Keratinocyte (primary cell): ENCODE data around the gene URGCP. TPM values are rescaled to one million over a fixed set of nuclear protein-coding genes. Genes with fewer than 3 reads are reported as not detected.
A peak's percentile ranks its signal among the peaks of the same experiment; 100 is the strongest.

ENCODE experiments used
- DNase-seq: peaks from one replicate; pipeline ENCODE4 v3.0.0-alpha.2; 2011; ENCODE audit warnings: low read depth, missing footprints, low spot score
- FAIRE-seq: peaks from 2 replicates; lab custom pipeline; 2011; peaks lifted over from hg19 to GRCh38; lab: Jason Lieb, UNC
- H2AFZ ChIP-seq: 2 replicates; pipeline ENCODE4 v1.6.0; 2012; ENCODE audit warnings: low read length, control low read depth, inconsistent platforms; ENCODE audit not compliant: control insufficient read depth
- H3K27ac ChIP-seq: 2 replicates; pipeline ENCODE4 v1.5.1; 2011; ENCODE audit warnings: low read length; ENCODE audit not compliant: control insufficient read depth, insufficient read depth
- H3K27me3 ChIP-seq: 3 replicates; pipeline ENCODE4 v1.6.0; 2011; ENCODE audit warnings: low read length; ENCODE audit not compliant: control insufficient read depth, insufficient read depth; ENCODE audit errors: extremely low read depth
- H3K36me3 ChIP-seq, 2 experiments: 2 replicates in 1 of 2; 3 replicates in 1 of 2; pipeline ENCODE4 v1.5.1; 2011; ENCODE audit warnings: low read length in 2 of 2, mild to moderate bottlenecking in 1 of 2; ENCODE audit not compliant: control insufficient read depth in 2 of 2, insufficient read depth in 2 of 2; ENCODE audit errors: extremely low read depth in 1 of 2
- H3K4me1 ChIP-seq: 3 replicates; pipeline ENCODE4 v1.5.1; 2011; ENCODE audit warnings: low read length; ENCODE audit not compliant: control insufficient read depth, insufficient read depth; ENCODE audit errors: extremely low read depth
- H3K4me2 ChIP-seq: 3 replicates; pipeline ENCODE4 v1.6.0; 2011; ENCODE audit warnings: low read depth, low read length; ENCODE audit not compliant: control insufficient read depth, insufficient read depth; ENCODE audit errors: extremely low read depth
- H3K4me3 ChIP-seq, 3 experiments: fragments of 200-600 bp in 1 of 3; sonication (generic) in 1 of 3; 2 replicates in 2 of 3; 3 replicates in 1 of 3; pipeline ENCODE4 v1.5.1; 2011 to 2016; ENCODE audit warnings: low read length in 3 of 3, mild to moderate bottlenecking in 3 of 3, control low read depth in 2 of 3, inconsistent platforms in 1 of 3, low read depth in 1 of 3, mixed read lengths in 1 of 3, mixed run types in 1 of 3, moderate library complexity in 1 of 3; ENCODE audit not compliant: control insufficient read depth in 2 of 3, insufficient read depth in 2 of 3; ENCODE audit errors: extremely low read depth in 1 of 3
- H3K79me2 ChIP-seq: 2 replicates; pipeline ENCODE4 v1.6.0; 2012; ENCODE audit warnings: low read length; ENCODE audit not compliant: control insufficient read depth, insufficient read depth
- H3K9ac ChIP-seq: 3 replicates; pipeline ENCODE4 v1.6.0; 2011; ENCODE audit warnings: low read length; ENCODE audit not compliant: control insufficient read depth, insufficient read depth; ENCODE audit errors: extremely low read depth
- H3K9me1 ChIP-seq: 3 replicates; pipeline ENCODE4 v1.6.0; 2011; ENCODE audit warnings: low read length; ENCODE audit not compliant: control insufficient read depth, insufficient read depth; ENCODE audit errors: extremely low read depth
- H3K9me3 ChIP-seq: 2 replicates; pipeline ENCODE4 v1.5.1; 2012; ENCODE audit warnings: low read depth, low read length; ENCODE audit not compliant: control insufficient read depth
- H4K20me1 ChIP-seq: 3 replicates; pipeline ENCODE4 v1.6.0; 2011; ENCODE audit warnings: low read length; ENCODE audit not compliant: control insufficient read depth, insufficient read depth; ENCODE audit errors: extremely low read depth
- EZH2 ChIP-seq: IDR thresholded peaks from one replicate; pipeline ENCODE4 v1.6.1; 2012; ENCODE audit warnings: inconsistent platforms, mild to moderate bottlenecking, low read length, moderate library complexity
- dilution Hi-C: fragments of 300-500 bp; cut with MboI; formaldehyde crosslinking; loops from one replicate; pipeline ENCODE4 v1.7.0; 2020; ENCODE audit warnings: low sequenced_read_pairs; ENCODE audit not compliant: extremely low pct_ligation_motif_present
- polyA minus RNA-seq, 3 experiments: library from RNA; depleted of rRNA, polyadenylated mRNA; stranded (reverse); fragments of >200 nt; gene quantifications; 1 replicate in 1 of 3; 2 replicates in 1 of 3; 3 replicates in 1 of 3; pipeline ENCODE4 v1.2.3, GENCODE V29; 2011
- polyA plus RNA-seq, 5 experiments: library from polyadenylated mRNA; depleted of rRNA in 3 of 5; stranded (reverse) in 3 of 5; stranded (forward) in 1 of 5; unstranded in 1 of 5; fragments of >200 nt; gene quantifications; 1 replicate in 1 of 5; 2 replicates in 3 of 5; 3 replicates in 1 of 5; pipeline versions ENCODE4 v1.2.1 to v1.2.3, GENCODE V29; 2011 to 2012; ENCODE audit warnings: missing spikeins in 2 of 5, low read depth in 1 of 5, low replicate concordance in 1 of 5
- TF ChIP-seq, protein P1 (sequence below), 3 experiments: IDR thresholded peaks in 1 of 3; conservative IDR thresholded peaks in 1 of 3; optimal IDR thresholded peaks in 1 of 3; 2 replicates in 2 of 3; 3 replicates in 1 of 3; pipeline versions ENCODE3 to v1.5.1; 2011; ENCODE audit warnings: low read length in 3 of 3, mild to moderate bottlenecking in 3 of 3, moderate library complexity in 2 of 3, control low read depth in 1 of 3, inconsistent platforms in 1 of 3; ENCODE audit not compliant: insufficient read depth in 2 of 3; ENCODE audit errors: extremely low read depth in 1 of 3

URGCP gene, protein sequence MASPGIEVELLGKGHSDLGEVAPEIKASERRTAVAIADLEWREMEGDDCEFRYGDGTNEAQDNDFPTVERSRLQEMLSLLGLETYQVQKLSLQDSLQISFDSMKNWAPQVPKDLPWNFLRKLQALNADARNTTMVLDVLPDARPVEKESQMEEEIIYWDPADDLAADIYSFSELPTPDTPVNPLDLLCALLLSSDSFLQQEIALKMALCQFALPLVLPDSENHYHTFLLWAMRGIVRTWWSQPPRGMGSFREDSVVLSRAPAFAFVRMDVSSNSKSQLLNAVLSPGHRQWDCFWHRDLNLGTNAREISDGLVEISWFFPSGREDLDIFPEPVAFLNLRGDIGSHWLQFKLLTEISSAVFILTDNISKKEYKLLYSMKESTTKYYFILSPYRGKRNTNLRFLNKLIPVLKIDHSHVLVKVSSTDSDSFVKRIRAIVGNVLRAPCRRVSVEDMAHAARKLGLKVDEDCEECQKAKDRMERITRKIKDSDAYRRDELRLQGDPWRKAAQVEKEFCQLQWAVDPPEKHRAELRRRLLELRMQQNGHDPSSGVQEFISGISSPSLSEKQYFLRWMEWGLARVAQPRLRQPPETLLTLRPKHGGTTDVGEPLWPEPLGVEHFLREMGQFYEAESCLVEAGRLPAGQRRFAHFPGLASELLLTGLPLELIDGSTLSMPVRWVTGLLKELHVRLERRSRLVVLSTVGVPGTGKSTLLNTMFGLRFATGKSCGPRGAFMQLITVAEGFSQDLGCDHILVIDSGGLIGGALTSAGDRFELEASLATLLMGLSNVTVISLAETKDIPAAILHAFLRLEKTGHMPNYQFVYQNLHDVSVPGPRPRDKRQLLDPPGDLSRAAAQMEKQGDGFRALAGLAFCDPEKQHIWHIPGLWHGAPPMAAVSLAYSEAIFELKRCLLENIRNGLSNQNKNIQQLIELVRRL
- polyA plus RNA-seq = 24.8 to 29.7 TPM (median 27.6 TPM) in 3 replicates
- 13.4 TPM for polyA plus RNA-seq (2011; ENCODE audit: low read depth)
- polyA plus RNA-seq (2011; cell fraction: cytosol; rRNA removed) = 19.5 and 25.3 TPM in 2 replicates
- polyA plus RNA-seq (2011; cell fraction: nucleus; rRNA removed) = 55.0 and 67.8 TPM in 2 replicates
- 17.1 and 20.1 TPM in 2 replicates for polyA plus RNA-seq (2012; ENCODE audit: low replicate concordance)
- polyA minus RNA-seq = 30.4 to 41.6 TPM (median 33.8 TPM) in 3 replicates
- polyA minus RNA-seq (2011; cell fraction: cytosol; rRNA and poly(A)+ RNA removed) = 19.8 TPM
- polyA minus RNA-seq (2011; cell fraction: nucleus; rRNA and poly(A)+ RNA removed) = 29.8 and 53.0 TPM in 2 replicates

DNA sequence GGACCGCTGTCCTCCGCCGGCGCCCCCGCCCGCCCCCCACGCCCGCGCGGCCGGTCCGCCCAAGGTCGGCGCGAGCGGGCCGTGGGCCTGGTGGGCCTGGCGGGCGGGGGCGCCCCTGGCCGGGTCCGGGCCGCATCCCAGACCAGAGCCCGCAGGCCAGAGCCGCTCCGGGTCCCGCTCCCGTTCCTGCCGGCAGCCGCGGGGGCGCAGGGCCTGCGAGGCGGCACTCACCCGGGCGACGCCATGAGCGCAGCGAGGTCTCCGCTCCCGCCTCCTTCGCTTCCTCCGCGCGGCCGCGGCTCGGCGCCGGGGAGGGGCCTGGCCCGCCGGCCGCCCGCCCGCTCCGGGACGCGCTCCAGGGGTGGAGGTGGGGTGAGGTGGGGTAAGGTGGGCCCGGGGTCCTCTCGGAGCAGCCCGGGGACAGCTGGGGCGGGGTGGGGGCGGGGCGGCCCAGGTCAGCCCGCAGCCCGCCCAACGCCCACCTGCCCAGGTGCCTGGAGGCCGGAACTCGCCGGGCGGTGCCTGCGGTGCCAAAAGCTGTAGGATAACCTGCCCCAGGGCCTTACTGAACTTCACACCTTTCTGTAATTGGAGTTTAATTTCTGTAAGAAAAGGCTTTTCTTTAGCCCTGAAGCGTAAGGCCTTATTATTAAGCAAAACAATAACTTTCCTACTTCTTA is at the start of gene URGCP:
TSS of gene URGCP (minus strand) at position 266 of the 680 bp plus-strand sequence. CDS start at position 245, 21 bp downstream.
- Histone ChIP-seq H3K4me2 (peak within 1 kb of the TSS; percentile 98), H3K4me3 (peak within 1 kb of the TSS; percentile 67 to 87 (median 85)), H2AFZ (peak within 1 kb of the TSS; percentile 71), H3K27ac (peak within 1 kb of the TSS; percentile 87), H3K9me1 (peaks cover 4% of the 10 kb centered on the region), H3K4me1 (peaks cover 23% of the 10 kb centered on the region), H3K27me3 (no peaks in the 10 kb centered on the region), H3K36me3 (peaks cover 0 to 6% of the 10 kb centered on the region in 2 experiments), H3K9me3 (no peaks in the 10 kb centered on the region), H4K20me1 (peaks cover 8% of the 10 kb centered on the region), H3K9ac (peak within 1 kb of the TSS; percentile 87), H3K79me2 (peaks cover 44% of the 10 kb centered on the region)
- dilution Hi-C loops = no loop called here
- no peak for DNase-seq
- no peak for TF ChIP-seq EZH2
- TF ChIP-seq, protein P1, sequence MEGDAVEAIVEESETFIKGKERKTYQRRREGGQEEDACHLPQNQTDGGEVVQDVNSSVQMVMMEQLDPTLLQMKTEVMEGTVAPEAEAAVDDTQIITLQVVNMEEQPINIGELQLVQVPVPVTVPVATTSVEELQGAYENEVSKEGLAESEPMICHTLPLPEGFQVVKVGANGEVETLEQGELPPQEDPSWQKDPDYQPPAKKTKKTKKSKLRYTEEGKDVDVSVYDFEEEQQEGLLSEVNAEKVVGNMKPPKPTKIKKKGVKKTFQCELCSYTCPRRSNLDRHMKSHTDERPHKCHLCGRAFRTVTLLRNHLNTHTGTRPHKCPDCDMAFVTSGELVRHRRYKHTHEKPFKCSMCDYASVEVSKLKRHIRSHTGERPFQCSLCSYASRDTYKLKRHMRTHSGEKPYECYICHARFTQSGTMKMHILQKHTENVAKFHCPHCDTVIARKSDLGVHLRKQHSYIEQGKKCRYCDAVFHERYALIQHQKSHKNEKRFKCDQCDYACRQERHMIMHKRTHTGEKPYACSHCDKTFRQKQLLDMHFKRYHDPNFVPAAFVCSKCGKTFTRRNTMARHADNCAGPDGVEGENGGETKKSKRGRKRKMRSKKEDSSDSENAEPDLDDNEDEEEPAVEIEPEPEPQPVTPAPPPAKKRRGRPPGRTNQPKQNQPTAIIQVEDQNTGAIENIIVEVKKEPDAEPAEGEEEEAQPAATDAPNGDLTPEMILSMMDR (optimal IDR thresholded peaks at IDR 0.05 in 1 of 3, IDR thresholded peaks at IDR 0.05 in 1 of 3, conservative IDR thresholded peaks at IDR 0.05 in 1 of 3; ENCODE audit: extremely low read depth in 1 of 3, insufficient read depth in 2 of 3, low read length in 3 of 3) = no peak
- no peak for FAIRE-seq

DNA sequence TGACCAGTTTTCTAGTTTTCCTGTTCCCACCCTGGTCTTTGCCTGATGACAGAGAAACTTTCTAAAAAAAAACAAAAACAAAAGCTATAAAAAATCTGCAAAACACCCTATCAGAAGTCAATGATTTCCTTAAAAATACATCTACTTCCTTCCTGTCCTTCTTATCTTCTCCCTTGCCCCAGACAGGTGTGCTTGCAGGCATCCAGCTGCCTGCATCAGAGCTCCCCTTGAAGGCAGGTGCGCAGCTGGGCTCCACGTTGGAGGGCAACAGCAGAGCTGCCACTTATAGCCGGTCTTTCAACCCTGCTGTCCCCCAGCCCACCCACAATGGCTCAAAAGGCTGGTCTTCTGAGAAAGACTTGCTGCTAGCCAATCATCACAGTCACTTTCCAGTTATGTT is 49.6 kb upstream of the URGCP start:
- Histone ChIP-seq H3K4me1 (no peaks in the 10 kb centered on the region), H3K4me2 (no peak overlapping the region), H3K4me3 (no peak overlapping the region), H3K9me1 (no peaks in the 10 kb centered on the region), H3K79me2 (no peaks in the 10 kb centered on the region), H3K27me3 (no peaks in the 10 kb centered on the region), H3K9ac (no peak overlapping the region), H3K9me3 (no peaks in the 10 kb centered on the region), H3K36me3 (peaks cover 0 to 2% of the 10 kb centered on the region in 2 experiments), H2AFZ (no peak overlapping the region), H4K20me1 (no peaks in the 10 kb centered on the region), H3K27ac (no peak overlapping the region)
- DNase-seq (no peak), FAIRE-seq (no peak)
- TF ChIP-seq, protein P1 (optimal IDR thresholded peaks at IDR 0.05 in 1 of 3, IDR thresholded peaks at IDR 0.05 in 1 of 3, conservative IDR thresholded peaks at IDR 0.05 in 1 of 3; ENCODE audit: extremely low read depth in 1 of 3, insufficient read depth in 2 of 3, low read length in 3 of 3) = no peak
- TF ChIP-seq EZH2 = no peak
- dilution Hi-C loops = no loop called here
